Left lung (tissue), 10 donors: ENCODE measurements around the gene CBLL1. TPM values are rescaled to one million over a fixed set of nuclear protein-coding genes. Genes with fewer than 3 reads are reported as not detected.

ENCODE experiments used
- ATAC-seq: fragments of 200-7000 bp; cut with Tn5 transposase; one replicate; pipeline ENCODE4 v1.9.1; 2020; ENCODE audit warnings: moderate library complexity
- DNase-seq, 4 donors: peaks; one replicate each; pipeline ENCODE4 v3.0.0-alpha.2; 2013 to 2020
- H3K27ac ChIP-seq, 2 donors: fragments of 200-600 bp; sonication (generic) in 1 of 2; one replicate each; pipeline versions ENCODE4 v1.5.0 to v1.8.0; 2020 to 2021
- H3K27me3 ChIP-seq, 2 donors: fragments of 200-600 bp; sonication (generic) in 1 of 2; one replicate each; pipeline versions ENCODE4 v1.5.0 to v1.8.0; 2020 to 2021
- H3K36me3 ChIP-seq, 2 donors: fragments of 200-600 bp; sonication (generic) in 1 of 2; one replicate each; pipeline versions ENCODE4 v1.5.0 to v1.8.0; 2020 to 2021
- H3K4me1 ChIP-seq, 2 donors: fragments of 200-600 bp; one replicate each; pipeline ENCODE4 v1.8.0; 2021
- H3K4me3 ChIP-seq, 2 donors: fragments of 200-600 bp; sonication (generic) in 1 of 2; one replicate each; pipeline versions ENCODE4 v1.5.0 to v1.8.0; 2020 to 2021; ENCODE audit warnings: mild to moderate bottlenecking in 1 of 2
- H3K9me3 ChIP-seq, 2 donors: fragments of 200-600 bp; sonication (generic) in 1 of 2; one replicate each; pipeline versions ENCODE4 v1.5.0 to v1.8.0; 2020 to 2021
- CTCF ChIP-seq, 2 donors: fragments of 200-600 bp; sonication (generic) in 1 of 2; IDR thresholded peaks; one replicate each; pipeline versions ENCODE4 v1.5.0 to v1.8.0; 2021; ENCODE audit warnings: antibody characterized with exemption in 2 of 2
- intact Hi-C, 2 donors: fragments of 100-400 bp; cut with DNase I; formaldehyde crosslinking; loops; one replicate each; pipeline versions ENCODE4 v1.11.2 to v1.14.2; 2022
- polyA plus RNA-seq, 6 donors: library from polyadenylated mRNA; unstranded; fragments of 120-200 nt; gene quantifications; one replicate each; pipeline ENCODE4 v1.2.1, GENCODE V29; 2013; ENCODE audit not compliant: insufficient read length in 6 of 6
- total RNA-seq, 2 donors: library from RNA; stranded (reverse); fragmentation: NEBNext Ultra II Directional; extraction: Animal tissue kit (Norgen Biotek cat#: 25700); gene quantifications; one replicate each; pipeline ENCODE4 v1.2.1, GENCODE V29; 2021
- donor health status: DM: no; HTN: yes; CAD: no.
- donor health status: DM: no; HTN: no; CAD: no.

The CBLL1 gene
- total and polyA plus RNA-seq, 8 donors: 17.2 to 31.8 (median 28.4) TPM

DNA sequence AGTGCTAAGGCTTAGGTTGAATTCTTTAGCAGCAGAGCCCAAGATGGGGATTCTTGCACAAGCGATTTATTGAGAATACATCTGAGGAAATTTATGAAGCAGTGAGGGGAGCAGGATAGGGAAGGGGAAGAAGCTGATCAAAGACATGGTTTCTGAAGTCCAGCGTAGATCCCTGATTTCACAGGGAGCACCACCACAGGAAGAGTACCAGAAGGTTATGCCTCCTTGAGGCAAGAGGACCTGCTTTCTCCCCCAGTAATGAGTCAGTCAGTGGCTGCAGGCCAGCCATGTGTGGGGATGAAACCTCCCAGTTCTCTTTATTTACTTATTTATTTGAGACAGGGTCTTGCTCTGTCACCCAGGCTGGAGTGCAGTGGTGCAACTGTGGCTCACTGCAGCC, 35.0 kb upstream of the CBLL1 start:
- no peak overlapping the region for H3K27ac ChIP-seq

DNA sequence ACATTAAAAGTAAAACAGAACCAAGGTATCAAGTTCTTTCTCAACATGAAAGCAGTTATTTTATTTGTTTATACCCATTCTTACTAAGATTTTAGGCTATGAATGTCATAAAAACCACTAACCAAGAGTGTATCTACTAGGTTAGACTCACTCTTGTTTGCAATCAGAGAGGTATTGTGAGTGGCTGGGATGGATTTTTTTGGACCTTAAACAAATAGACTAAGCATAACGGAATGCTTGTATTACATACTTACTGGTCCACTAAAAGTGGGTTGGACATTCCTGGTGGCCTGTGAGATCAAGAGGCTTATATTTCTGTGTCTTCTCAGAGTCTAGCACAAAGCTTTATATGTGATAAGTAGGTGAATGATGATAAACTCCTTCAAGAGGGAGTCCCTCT, 32.6 kb upstream of the CBLL1 start:
- Histone ChIP-seq H3K36me3 (no peaks in the 10 kb centered on the region), H3K4me3 (no peak overlapping the region), H3K27ac (no peak overlapping the region), H3K27me3 (no peaks in the 10 kb centered on the region), H3K9me3 (no peaks in the 10 kb centered on the region), H3K4me1 (no peaks in the 10 kb centered on the region)
- no peak for DNase-seq
- no peak for TF ChIP-seq CTCF (IDR thresholded peaks at IDR 0.05)
- ATAC-seq: peak; percentile 78
- intact Hi-C loops: no loop called here

More for the DNA sequence above, 35.0 kb upstream of the CBLL1 start:
- Histone ChIP-seq H3K4me1 (no peaks in the 10 kb centered on the region), H3K9me3 (no peaks in the 10 kb centered on the region), H3K36me3 (no peaks in the 10 kb centered on the region), H3K4me3 (no peak overlapping the region), H3K27me3 (no peaks in the 10 kb centered on the region)
- intact Hi-C loops: no loop called here
- DNase-seq (no peak), ATAC-seq (no peak)
- TF ChIP-seq CTCF (IDR thresholded peaks at IDR 0.05): no peak

DNA sequence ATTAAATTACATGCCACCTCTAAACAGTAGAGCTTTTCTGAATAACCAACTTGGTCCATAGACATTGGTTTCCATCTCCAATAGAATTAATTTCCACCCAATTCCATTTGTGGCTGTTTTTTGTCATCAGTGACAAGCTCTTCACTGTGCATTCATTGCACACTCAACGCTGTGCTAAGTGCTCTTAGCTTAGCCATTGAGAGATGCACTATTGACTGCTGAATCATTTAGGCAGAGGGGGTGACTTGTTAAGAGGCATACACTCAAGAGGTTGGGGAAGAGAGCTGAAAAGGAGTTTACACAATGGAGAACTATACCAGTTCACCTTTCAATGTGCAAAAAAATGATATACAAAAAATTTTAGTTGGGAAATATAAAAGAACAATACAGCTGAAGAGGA, 31.9 kb upstream of the CBLL1 start:
- peak; percentile 87 for ATAC-seq
- intact Hi-C loops: no loop called here
- no peaks in the 10 kb centered on the region for H3K27me3 ChIP-seq

GRCh38 chr7:107712896-107713295, 31.0 kb upstream of the CBLL1 start:
- no peaks in the 10 kb centered on the region for H3K9me3 ChIP-seq
- no peaks in the 10 kb centered on the region for H3K4me1 ChIP-seq
- no peak overlapping the region for H3K4me3 ChIP-seq
- intact Hi-C loops: no loop called here
- ATAC-seq (no peak), DNase-seq (no peak)
- H3K27me3 ChIP-seq: no peaks in the 10 kb centered on the region
- H3K36me3 ChIP-seq: no peaks in the 10 kb centered on the region
- H3K27ac ChIP-seq: no peak overlapping the region
- TF ChIP-seq CTCF (IDR thresholded peaks at IDR 0.05): no peak

More for the DNA sequence above, 31.9 kb upstream of the CBLL1 start:
- H3K9me3 ChIP-seq: no peaks in the 10 kb centered on the region
- H3K27ac ChIP-seq: no peak overlapping the region
- H3K4me1 ChIP-seq: no peaks in the 10 kb centered on the region
- no peak overlapping the region for H3K4me3 ChIP-seq
- no peaks in the 10 kb centered on the region for H3K36me3 ChIP-seq
- DNase-seq: no peak
- no peak for TF ChIP-seq CTCF (IDR thresholded peaks at IDR 0.05)

DNA sequence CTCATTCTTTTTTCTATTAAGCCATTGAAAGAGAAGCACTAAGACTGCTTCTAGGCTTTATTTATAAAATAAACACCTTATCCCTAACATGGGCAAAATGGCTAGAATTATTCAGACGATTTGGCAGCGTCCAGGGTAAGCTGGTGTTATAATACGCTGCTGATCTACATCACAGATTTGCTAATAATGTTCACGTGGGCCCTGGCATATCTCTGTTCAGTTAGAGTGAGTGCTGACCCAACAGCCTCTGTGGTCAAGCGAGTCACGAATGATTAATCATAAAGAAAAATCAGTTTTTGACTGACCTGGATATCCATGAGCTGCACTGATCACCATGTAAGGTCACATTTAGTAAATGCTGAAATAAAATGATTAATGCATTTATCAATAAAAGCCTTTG, 28.4 kb upstream of the CBLL1 start:
- TF ChIP-seq CTCF (IDR thresholded peaks at IDR 0.05): no peak
- H3K4me3 ChIP-seq: no peak overlapping the region
- no peak for DNase-seq
- no peaks in the 10 kb centered on the region for H3K36me3 ChIP-seq
- H3K27me3 ChIP-seq: no peaks in the 10 kb centered on the region
- H3K9me3 ChIP-seq: no peaks in the 10 kb centered on the region
- H3K27ac ChIP-seq: no peak overlapping the region
- intact Hi-C loops: no loop called here
- no peak for ATAC-seq
- no peaks in the 10 kb centered on the region for H3K4me1 ChIP-seq
